Endodermal cell (in vitro differentiated cells): ENCODE results near the gene MIB1. TPM values are rescaled to one million over a fixed set of nuclear protein-coding genes. Genes with fewer than 3 reads are reported as not detected.

Experiments
- DNase-seq: peaks from one replicate; pipeline ENCODE4 v3.0.0-alpha.2; 2017
- H3K27ac ChIP-seq: 2 replicates; pipeline ENCODE4 v1.5.1; 2013; ENCODE audit warnings: mild to moderate bottlenecking, low read depth, low read length, moderate library complexity
- H3K27me3 ChIP-seq: 2 replicates; pipeline ENCODE4 v1.6.1; 2013; ENCODE audit warnings: mild to moderate bottlenecking, low read length, moderate library complexity; ENCODE audit not compliant: insufficient read depth, control insufficient read depth, poor library complexity, severe bottlenecking
- H3K36me3 ChIP-seq: 2 replicates; pipeline ENCODE4 v1.7.0; 2013; ENCODE audit warnings: mild to moderate bottlenecking, low read length, moderate library complexity; ENCODE audit not compliant: control insufficient read depth, insufficient read depth
- H3K4me1 ChIP-seq: one replicate; pipeline ENCODE4 v1.7.0; 2013; ENCODE audit warnings: low read length; ENCODE audit not compliant: control insufficient read depth, insufficient read depth
- H3K4me3 ChIP-seq: 2 replicates; pipeline ENCODE4 v1.5.1; 2013; ENCODE audit warnings: mild to moderate bottlenecking, low read length, moderate library complexity
- H3K9ac ChIP-seq: 2 replicates; pipeline ENCODE4 v1.6.1; 2013; ENCODE audit warnings: mild to moderate bottlenecking, low read length, moderate library complexity; ENCODE audit not compliant: poor library complexity, severe bottlenecking; ENCODE audit errors: extremely low read depth
- H3K9me3 ChIP-seq: 2 replicates; pipeline ENCODE4 v1.6.1; 2013; ENCODE audit warnings: mild to moderate bottlenecking, low read length, moderate library complexity; ENCODE audit not compliant: control insufficient read depth
- H3K27ac Mint-ChIP-seq: 2 replicates; pipeline ENCODE4 v1.8.0; 2020; ENCODE audit warnings: mixed read lengths
- H3K27me3 Mint-ChIP-seq: 2 replicates; pipeline ENCODE4 v1.8.0; 2021; ENCODE audit warnings: mild to moderate bottlenecking, mixed read lengths; ENCODE audit not compliant: insufficient read depth
- H3K36me3 Mint-ChIP-seq: 2 replicates; pipeline ENCODE4 v1.8.0; 2020; ENCODE audit warnings: low read depth, mixed read lengths
- H3K4me1 Mint-ChIP-seq: 2 replicates; pipeline ENCODE4 v1.8.0; 2020; ENCODE audit warnings: mixed read lengths
- H3K4me3 Mint-ChIP-seq: 2 replicates; pipeline ENCODE4 v1.8.0; 2020; ENCODE audit warnings: mild to moderate bottlenecking, moderate library complexity, mixed read lengths
- H3K9me3 Mint-ChIP-seq: 2 replicates; pipeline ENCODE4 v1.8.0; 2020; ENCODE audit warnings: mild to moderate bottlenecking, mixed read lengths
- WGBS, 2 experiments: methylation state at CpG; one replicate each; pipeline versions ENCODE4 v1.1.5 to v1.1.7; 2013; ENCODE audit warnings: missing lambda C conversion rate in 2 of 2, mixed read lengths in 1 of 2; ENCODE audit not compliant: insufficient coverage in 1 of 2, insufficient read length in 1 of 2; 5-methylcytosine and 5-hydroxymethylcytosine counted together
- long read RNA-seq, 4 experiments: library from polyadenylated mRNA in 2 of 4; library from RNA in 1 of 4; library from capped mRNA in 1 of 4; stranded (forward) in 3 of 4; unstranded in 1 of 4; transcript quantifications; one replicate each; pipeline ENCODE4 v2.0.0, GENCODE V29; 2020 to 2021; ENCODE audit warnings: inconsistent platforms in 1 of 4
- polyA plus RNA-seq, 2 experiments: library from polyadenylated mRNA; stranded (reverse); fragments of 50-300 nt; gene quantifications; one replicate each; pipeline ENCODE4 v1.2.3, GENCODE V29; 2013
- total RNA-seq, 2 donors: library from RNA; stranded (reverse); fragmentation: NEBNext Ultra II Directional in 1 of 2; extraction: Animal tissue kit (Norgen Biotek cat#: 25700) in 1 of 2; gene quantifications; 2 replicates in 1 of 2; 3 replicates in 1 of 2; pipeline ENCODE4 v1.2.1, GENCODE V29; 2021
- TF ChIP-seq, protein P1 (sequence below): fragments of 200-600 bp; sonication (generic); conservative IDR thresholded peaks from 2 replicates; pipeline ENCODE4 v1.5.0; 2021; ENCODE audit warnings: antibody characterized with exemption, mild to moderate bottlenecking

The MIB1 gene
- total RNA-seq, result 10 to 100 TPM; 66.4 to 75.0 TPM
- 62.3 TPM for polyA plus RNA-seq (2013, experiment 1 of 2)
- 62.8 TPM for polyA plus RNA-seq (2013, experiment 2 of 2)
- long read RNA-seq, experiment 1, full-length matches to known transcripts, result 1 of 26 reads
- long read RNA-seq, experiment 1, partial matches to known transcripts, result 3 of 26 reads
- long read RNA-seq, experiment 1, other reads (novel, unspliced or antisense), result 22 of 26 reads
- long read RNA-seq, experiment 2, full-length matches to known transcripts, result 7 of 59 reads
- long read RNA-seq, experiment 2, partial matches to known transcripts, result 10 of 59 reads
- long read RNA-seq, experiment 2, other reads (novel, unspliced or antisense), result 42 of 59 reads
- long read RNA-seq, experiment 3, partial matches to known transcripts, result 13 of 18 reads
- long read RNA-seq, experiment 3, other reads (novel, unspliced or antisense), result 5 of 18 reads
- long read RNA-seq, experiment 4, partial matches to known transcripts, result 1 of 2 reads
- long read RNA-seq, experiment 4, other reads (novel, unspliced or antisense), result 1 of 2 reads

DNA sequence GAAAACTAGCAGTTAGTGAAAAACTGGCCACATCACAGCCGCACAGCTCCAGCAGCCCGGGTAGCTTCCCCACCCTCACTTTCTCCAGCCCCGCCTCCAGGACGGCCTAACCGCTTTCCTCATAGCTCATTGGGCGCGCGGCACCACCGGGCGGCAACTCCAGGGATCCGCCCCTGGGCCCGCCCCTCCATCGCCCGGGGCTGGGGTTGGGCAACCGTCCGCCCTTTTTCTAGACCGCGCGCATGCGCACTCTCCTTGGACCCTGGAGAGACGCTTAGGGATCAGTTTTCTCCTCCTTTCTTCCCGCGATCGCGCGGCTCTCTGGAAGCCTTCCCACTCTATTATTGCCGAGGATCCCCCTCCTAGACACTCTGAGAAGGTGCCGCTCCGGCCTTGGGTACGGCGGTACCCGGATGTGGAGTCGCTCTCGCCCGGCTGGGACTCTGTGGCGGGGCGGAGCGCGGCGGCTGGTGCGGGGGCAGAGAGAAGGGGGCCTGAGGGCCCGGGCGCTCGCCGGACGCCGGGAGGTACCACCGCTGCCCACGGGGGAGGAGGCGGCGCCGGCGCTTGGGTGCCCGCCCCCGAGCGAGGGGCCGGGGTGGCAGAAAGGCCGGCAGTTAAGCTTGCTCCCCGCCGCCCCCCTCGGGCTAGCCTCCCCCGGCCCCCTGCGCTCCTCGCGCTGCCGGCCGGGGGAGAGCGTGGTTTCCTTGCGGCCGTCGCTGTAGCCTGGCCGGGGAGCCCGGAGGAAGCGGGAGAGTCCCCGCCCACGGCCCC is at the start of gene MIB1:
TSS of gene MIB1 (plus strand) at position 255 of the 774 bp plus-strand sequence. CDS start 792 bp downstream, outside the sequence.
- Histone ChIP-seq H3K4me1 (no peaks in the 10 kb centered on the region), H3K27me3 (no peaks in the 10 kb centered on the region), H3K9me3 (no peaks in the 10 kb centered on the region), H3K9ac (peak within 1 kb of the TSS; percentile 83), H3K27ac (peak within 1 kb of the TSS; percentile 99), H3K36me3 (no peaks in the 10 kb centered on the region), H3K4me3 (peak within 1 kb of the TSS; percentile 99)
- TF ChIP-seq, protein P1, sequence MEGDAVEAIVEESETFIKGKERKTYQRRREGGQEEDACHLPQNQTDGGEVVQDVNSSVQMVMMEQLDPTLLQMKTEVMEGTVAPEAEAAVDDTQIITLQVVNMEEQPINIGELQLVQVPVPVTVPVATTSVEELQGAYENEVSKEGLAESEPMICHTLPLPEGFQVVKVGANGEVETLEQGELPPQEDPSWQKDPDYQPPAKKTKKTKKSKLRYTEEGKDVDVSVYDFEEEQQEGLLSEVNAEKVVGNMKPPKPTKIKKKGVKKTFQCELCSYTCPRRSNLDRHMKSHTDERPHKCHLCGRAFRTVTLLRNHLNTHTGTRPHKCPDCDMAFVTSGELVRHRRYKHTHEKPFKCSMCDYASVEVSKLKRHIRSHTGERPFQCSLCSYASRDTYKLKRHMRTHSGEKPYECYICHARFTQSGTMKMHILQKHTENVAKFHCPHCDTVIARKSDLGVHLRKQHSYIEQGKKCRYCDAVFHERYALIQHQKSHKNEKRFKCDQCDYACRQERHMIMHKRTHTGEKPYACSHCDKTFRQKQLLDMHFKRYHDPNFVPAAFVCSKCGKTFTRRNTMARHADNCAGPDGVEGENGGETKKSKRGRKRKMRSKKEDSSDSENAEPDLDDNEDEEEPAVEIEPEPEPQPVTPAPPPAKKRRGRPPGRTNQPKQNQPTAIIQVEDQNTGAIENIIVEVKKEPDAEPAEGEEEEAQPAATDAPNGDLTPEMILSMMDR, result no peak
- H3K9me3 Mint-ChIP-seq, result peaks cover 19% of the 10 kb centered on the region
- peak; percentile 99 for DNase-seq
- H3K27ac Mint-ChIP-seq, result peak within 1 kb of the TSS; percentile 97
- H3K4me1 Mint-ChIP-seq, result peaks cover 15% of the 10 kb centered on the region
- H3K36me3 Mint-ChIP-seq, result peaks cover 6% of the 10 kb centered on the region
- H3K27me3 Mint-ChIP-seq, result peaks cover 3% of the 10 kb centered on the region
- peak within 1 kb of the TSS; percentile 86 for H3K4me3 Mint-ChIP-seq
- 0% methylated on average over 18 to 76 of the region's 76 CpGs for WGBS, 2 experiments

DNA sequence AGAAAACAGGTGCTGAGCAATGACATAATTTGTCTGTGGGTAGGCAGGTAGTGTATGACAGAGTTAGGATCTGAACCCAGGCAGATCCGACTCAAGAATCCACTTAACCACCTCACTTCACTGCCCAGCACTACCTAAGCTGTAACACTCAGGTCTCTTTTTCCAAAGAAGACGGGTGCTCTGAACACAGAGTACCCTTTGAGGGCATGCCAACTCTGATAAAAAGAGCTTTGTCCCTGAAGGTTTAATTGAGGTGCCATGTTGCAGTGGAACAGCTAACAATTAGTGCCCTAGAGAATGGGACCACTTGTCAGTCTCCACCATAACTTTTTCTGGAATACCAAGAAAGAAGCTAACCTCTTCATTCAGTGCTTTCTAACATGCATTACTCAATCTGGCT is 47.3 kb upstream of the MIB1 start:
- H3K27me3 Mint-ChIP-seq, result no peaks in the 10 kb centered on the region
- no peak overlapping the region for H3K27ac Mint-ChIP-seq
- Histone ChIP-seq H3K27ac (no peak overlapping the region), H3K36me3 (peaks cover 52% of the 10 kb centered on the region), H3K9me3 (peaks cover 28% of the 10 kb centered on the region), H3K27me3 (no peaks in the 10 kb centered on the region), H3K4me1 (no peaks in the 10 kb centered on the region), H3K4me3 (no peak overlapping the region), H3K9ac (no peak overlapping the region)
- H3K36me3 Mint-ChIP-seq, result peaks cover 68% of the 10 kb centered on the region
- 83 to 100% methylated on average over 1 to 2 of the region's 2 CpGs for WGBS, 2 experiments
- H3K4me1 Mint-ChIP-seq, result no peaks in the 10 kb centered on the region
- H3K9me3 Mint-ChIP-seq, result peaks cover 17% of the 10 kb centered on the region
- H3K4me3 Mint-ChIP-seq, result no peak overlapping the region
- DNase-seq, result no peak
- TF ChIP-seq, protein P1, result no peak

DNA sequence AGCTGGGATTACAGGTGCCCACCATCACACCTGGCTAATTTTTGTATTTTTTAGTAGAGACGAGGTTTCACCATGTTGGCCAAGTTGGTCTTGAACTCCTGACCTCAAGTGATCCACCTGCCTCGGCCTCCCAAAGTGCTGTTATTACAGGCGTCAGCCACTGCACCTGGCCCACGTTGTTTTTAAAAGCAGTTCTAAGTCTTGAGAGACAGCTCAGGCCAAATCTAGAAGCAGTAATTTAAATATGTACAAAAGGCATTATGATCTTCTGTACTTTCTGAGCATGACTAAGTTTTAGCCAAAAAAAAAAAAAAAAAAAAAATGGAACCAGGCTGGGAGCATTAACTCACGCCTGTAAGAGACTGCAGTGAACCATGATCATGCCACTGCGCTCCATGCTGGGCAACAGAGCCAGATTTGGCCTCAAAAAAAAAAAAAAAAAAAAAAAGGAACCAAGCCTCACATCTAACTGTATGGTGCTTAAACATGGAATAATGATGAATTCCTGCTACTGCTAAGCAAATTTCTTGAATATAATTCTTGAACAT is 40.0 kb upstream of the MIB1 start:
- no peaks in the 10 kb centered on the region for H3K27me3 ChIP-seq
- H3K9me3 ChIP-seq, result peaks cover 4% of the 10 kb centered on the region
- H3K36me3 Mint-ChIP-seq, result peaks cover 48% of the 10 kb centered on the region
- no peak overlapping the region for H3K4me3 Mint-ChIP-seq
- H3K27me3 Mint-ChIP-seq, result peaks cover 5% of the 10 kb centered on the region
- TF ChIP-seq, protein P1, result no peak
- H3K9ac ChIP-seq, result no peak overlapping the region
- no peak overlapping the region for H3K27ac Mint-ChIP-seq
- peaks cover 40% of the 10 kb centered on the region for H3K36me3 ChIP-seq
- H3K9me3 Mint-ChIP-seq, result peaks cover 6% of the 10 kb centered on the region
- H3K4me1 Mint-ChIP-seq, result peaks cover 10% of the 10 kb centered on the region
- no peak for DNase-seq
- H3K4me3 ChIP-seq, result no peak overlapping the region
- no peak overlapping the region for H3K27ac ChIP-seq
- 94 to 100% methylated on average over 2 to 6 of the region's 6 CpGs for WGBS, 2 experiments
- H3K4me1 ChIP-seq, result no peaks in the 10 kb centered on the region
